ENCODE measurements around the gene UBE2E1.
A peak's percentile ranks its signal among the peaks of the same experiment; 100 is the strongest.

UBE2E1 gene

GRCh38 chr3:23804441-23805209 lies 1.1 kb upstream of the UBE2E1 start:
- Histone ChIP-seq H3K27ac (ENCODE audit: insufficient read depth in 1 of 2, low read depth in 1 of 2, low read length in 2 of 2, poor library complexity in 1 of 2, severe bottlenecking in 2 of 2) (no peak overlapping the region), H3K4me3 (ENCODE audit: control insufficient read depth in 1 of 7, extremely low read depth in 1 of 7, insufficient read depth in 4 of 7, low read depth in 2 of 7, low read length in 6 of 7) (peak overlapping the region in 1 of 7 experiments; percentile 67), H3K36me3 (ENCODE audit: control insufficient read depth in 4 of 4, insufficient read depth in 4 of 4, low read length in 3 of 4) (peaks cover 0 to 14% (median 0%) of the 10 kb centered on the region in 4 experiments), H3K9me3 (ENCODE audit: control extremely low read depth in 1 of 5, control insufficient read depth in 4 of 5, insufficient read depth in 2 of 5, low read depth in 1 of 5, low read length in 4 of 5) (no peaks in the 10 kb centered on the region), H3K27me3 (replicated peaks in 2 of 5; ENCODE audit: control insufficient read depth in 4 of 5, insufficient read depth in 5 of 5, low read length in 4 of 5) (no peaks in the 10 kb centered on the region), H3K4me1 (ENCODE audit: control extremely low read depth in 1 of 4, control insufficient read depth in 4 of 4, insufficient read depth in 4 of 4, low read length in 3 of 4) (peaks cover 12 to 32% (median 30%) of the 10 kb centered on the region in 4 experiments)
- 92% methylated on average over 3 of the region's 8 CpGs for WGBS (ENCODE audit: insufficient coverage)
- ChIA-PET CTCF (no interaction called here), POLR2A (no interaction called here)
- DNase-seq, result no peak

DNA sequence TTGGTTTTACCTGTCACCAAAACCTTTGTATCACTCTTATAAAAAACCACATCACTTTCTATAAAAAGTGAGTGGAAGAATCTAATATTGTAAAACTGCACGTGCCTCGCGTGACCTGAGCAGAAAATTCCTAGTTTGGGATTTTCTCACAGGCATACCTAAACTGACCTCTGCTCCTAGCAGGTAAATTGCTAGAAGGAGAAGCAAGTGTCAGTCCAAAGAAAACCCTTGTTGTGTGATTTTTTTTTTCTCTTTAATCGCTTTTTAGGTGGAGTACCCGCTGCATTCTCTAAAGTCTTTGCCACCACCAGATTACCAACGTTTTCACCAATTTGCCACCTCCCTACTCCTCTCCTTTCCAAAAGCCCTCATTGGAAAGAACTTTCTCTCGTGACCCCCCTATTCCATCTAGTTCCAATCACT lies 534 bp upstream of the UBE2E1 start:
- DNase-seq, result peak in 2 of 3 donors; percentile 45 to 59
- Histone ChIP-seq H3K27ac (ENCODE audit: insufficient read depth in 1 of 2, low read depth in 1 of 2, low read length in 2 of 2, poor library complexity in 1 of 2, severe bottlenecking in 2 of 2) (peak overlapping the region in 1 of 2 experiments; percentile 58), H3K9me3 (ENCODE audit: control extremely low read depth in 1 of 5, control insufficient read depth in 4 of 5, insufficient read depth in 2 of 5, low read depth in 1 of 5, low read length in 4 of 5) (no peaks in the 10 kb centered on the region), H3K4me1 (ENCODE audit: control extremely low read depth in 1 of 4, control insufficient read depth in 4 of 4, insufficient read depth in 4 of 4, low read length in 3 of 4) (peaks cover 16 to 38% (median 36%) of the 10 kb centered on the region in 4 experiments), H3K4me3 (ENCODE audit: control insufficient read depth in 1 of 7, extremely low read depth in 1 of 7, insufficient read depth in 4 of 7, low read depth in 2 of 7, low read length in 6 of 7) (peak overlapping the region; percentile 31 to 87 (median 82)), H3K27me3 (replicated peaks in 2 of 5; ENCODE audit: control insufficient read depth in 4 of 5, insufficient read depth in 5 of 5, low read length in 4 of 5) (no peaks in the 10 kb centered on the region), H3K36me3 (ENCODE audit: control insufficient read depth in 4 of 4, insufficient read depth in 4 of 4, low read length in 3 of 4) (peaks cover 0 to 14% (median 0%) of the 10 kb centered on the region in 4 experiments)
- WGBS (ENCODE audit: insufficient coverage), result 24% methylated on average over 3 of the region's 7 CpGs
- CTCF ChIA-PET, result no interaction called here
- POLR2A ChIA-PET, result no interaction called here

DNA sequence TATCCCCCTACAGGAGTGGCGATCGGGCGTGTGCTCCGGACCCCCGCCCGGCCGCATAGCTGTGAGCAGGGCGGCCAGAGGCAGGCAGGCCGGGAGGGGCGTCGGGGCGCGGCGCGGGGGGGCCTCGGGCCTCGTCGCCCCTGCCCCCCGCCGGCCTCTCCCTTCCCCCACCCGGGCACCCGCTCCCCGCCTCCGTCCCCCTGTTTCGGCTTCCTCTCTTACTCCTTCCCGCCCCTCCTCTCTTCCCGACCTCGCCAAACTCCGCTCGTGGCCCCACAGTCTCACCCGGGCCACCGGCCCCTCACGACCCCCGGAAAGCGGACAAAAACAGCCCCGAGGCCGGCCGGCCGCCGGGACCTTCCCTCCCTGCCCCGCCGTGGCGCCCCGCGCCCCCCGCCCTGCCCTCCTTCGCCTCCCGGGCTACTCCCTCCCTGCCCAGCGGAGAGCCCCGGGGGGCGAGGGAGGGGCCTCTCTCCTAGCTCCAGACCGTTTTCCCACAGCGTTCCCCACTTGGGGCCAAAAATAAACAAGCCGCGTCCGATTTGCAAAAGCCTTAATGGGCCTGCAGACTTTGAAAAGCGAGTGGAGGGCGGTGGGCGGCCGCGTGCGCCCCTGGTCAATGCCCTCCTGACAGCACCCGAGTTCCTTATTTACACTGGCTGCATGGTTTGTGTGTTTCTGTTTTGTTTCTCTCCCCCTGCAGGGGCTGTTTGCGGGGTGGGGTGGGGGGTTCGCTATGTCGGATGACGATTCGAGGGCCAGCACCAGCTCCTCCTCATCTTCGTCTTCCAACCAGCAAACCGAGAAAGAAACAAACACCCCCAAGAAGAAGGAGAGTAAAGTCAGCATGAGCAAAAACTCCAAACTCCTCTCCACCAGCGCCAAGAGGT lies 1.0 kb downstream of the UBE2E1 start:
- peak in 2 of 3 donors; percentile 39 to 56 for DNase-seq
- peak overlapping the region; percentile 40 to 83 for H3K27ac ChIP-seq (ENCODE audit: insufficient read depth in 1 of 2, low read depth in 1 of 2, low read length in 2 of 2, poor library complexity in 1 of 2, severe bottlenecking in 2 of 2)
- H3K36me3 ChIP-seq (ENCODE audit: control insufficient read depth in 4 of 4, insufficient read depth in 4 of 4, low read length in 3 of 4), result peaks cover 0 to 14% (median 0%) of the 10 kb centered on the region in 4 experiments
- no peaks in the 10 kb centered on the region for H3K9me3 ChIP-seq (ENCODE audit: control extremely low read depth in 1 of 5, control insufficient read depth in 4 of 5, insufficient read depth in 2 of 5, low read depth in 1 of 5, low read length in 4 of 5)
- ChIA-PET CTCF (interaction anchor here (0.7 to 3.1 kb wide), 3 partner anchors 10 to 38 kb away, joined by 3 to 8 read pairs (median 4); no protein-coding TSS in a partner anchor), POLR2A (interaction anchor here (0.5 kb wide), 1 partner anchor 148 kb away, joined by 4 read pairs; no protein-coding TSS in a partner anchor)
- 0% methylated on average over 45 of the region's 71 CpGs for WGBS (ENCODE audit: insufficient coverage)
- H3K4me1 ChIP-seq (ENCODE audit: control extremely low read depth in 1 of 4, control insufficient read depth in 4 of 4, insufficient read depth in 4 of 4, low read length in 3 of 4), result peaks cover 16 to 52% (median 46%) of the 10 kb centered on the region in 4 experiments
- H3K4me3 ChIP-seq (ENCODE audit: control insufficient read depth in 1 of 7, extremely low read depth in 1 of 7, insufficient read depth in 4 of 7, low read depth in 2 of 7, low read length in 6 of 7), result peak overlapping the region; percentile 32 to 87 (median 82)
- no peaks in the 10 kb centered on the region for H3K27me3 ChIP-seq (replicated peaks in 2 of 5; ENCODE audit: control insufficient read depth in 4 of 5, insufficient read depth in 5 of 5, low read length in 4 of 5)

- peaks cover 0 to 19% (median 2%) of the 10 kb centered on the region in 4 experiments for H3K36me3 ChIP-seq (ENCODE audit: control insufficient read depth in 4 of 4, insufficient read depth in 4 of 4, low read length in 3 of 4)
- no peaks in the 10 kb centered on the region for H3K27me3 ChIP-seq (replicated peaks in 2 of 5; ENCODE audit: control insufficient read depth in 4 of 5, insufficient read depth in 5 of 5, low read length in 4 of 5)
- peak overlapping the region in 6 of 7 experiments; percentile 75 to 87 (median 82) for H3K4me3 ChIP-seq (ENCODE audit: control insufficient read depth in 1 of 7, extremely low read depth in 1 of 7, insufficient read depth in 4 of 7, low read depth in 2 of 7, low read length in 6 of 7)
- H3K27ac ChIP-seq (ENCODE audit: insufficient read depth in 1 of 2, low read depth in 1 of 2, low read length in 2 of 2, poor library complexity in 1 of 2, severe bottlenecking in 2 of 2), result peak overlapping the region; percentile 40 to 83
- ChIA-PET POLR2A (interaction anchor here (0.5 kb wide), 1 partner anchor 147 kb away, joined by 4 read pairs; no protein-coding TSS in a partner anchor), CTCF (interaction anchor here (0.7 to 3.1 kb wide), 4 partner anchors 10 to 37 kb away, joined by 3 to 8 read pairs (median 4); no protein-coding TSS in a partner anchor)
- H3K9me3 ChIP-seq (ENCODE audit: control extremely low read depth in 1 of 5, control insufficient read depth in 4 of 5, insufficient read depth in 2 of 5, low read depth in 1 of 5, low read length in 4 of 5), result no peaks in the 10 kb centered on the region
- peaks cover 16 to 53% (median 47%) of the 10 kb centered on the region in 4 experiments for H3K4me1 ChIP-seq (ENCODE audit: control extremely low read depth in 1 of 4, control insufficient read depth in 4 of 4, insufficient read depth in 4 of 4, low read length in 3 of 4)
- WGBS (ENCODE audit: insufficient coverage), result 51% methylated on average over 4 of the region's 5 CpGs
- no peak for DNase-seq
Measured at GRCh38 chr3:23807424-23808015, 1.8 kb downstream of the UBE2E1 start.

GRCh38 chr3:23808525-23808924 lies 2.8 kb downstream of the UBE2E1 start:
- Histone ChIP-seq H3K4me1 (ENCODE audit: control extremely low read depth in 1 of 4, control insufficient read depth in 4 of 4, insufficient read depth in 4 of 4, low read length in 3 of 4) (peaks cover 16 to 53% (median 48%) of the 10 kb centered on the region in 4 experiments), H3K27ac (ENCODE audit: insufficient read depth in 1 of 2, low read depth in 1 of 2, low read length in 2 of 2, poor library complexity in 1 of 2, severe bottlenecking in 2 of 2) (peak overlapping the region in 1 of 2 experiments; percentile 8), H3K27me3 (replicated peaks in 2 of 5; ENCODE audit: control insufficient read depth in 4 of 5, insufficient read depth in 5 of 5, low read length in 4 of 5) (no peaks in the 10 kb centered on the region), H3K9me3 (ENCODE audit: control extremely low read depth in 1 of 5, control insufficient read depth in 4 of 5, insufficient read depth in 2 of 5, low read depth in 1 of 5, low read length in 4 of 5) (no peaks in the 10 kb centered on the region), H3K36me3 (ENCODE audit: control insufficient read depth in 4 of 4, insufficient read depth in 4 of 4, low read length in 3 of 4) (peaks cover 0 to 25% (median 2%) of the 10 kb centered on the region in 4 experiments), H3K4me3 (ENCODE audit: control insufficient read depth in 1 of 7, extremely low read depth in 1 of 7, insufficient read depth in 4 of 7, low read depth in 2 of 7, low read length in 6 of 7) (peak overlapping the region in 3 of 7 experiments; percentile 20 to 87 (median 82))
- 24% methylated on average over 2 of the region's 5 CpGs for WGBS (ENCODE audit: insufficient coverage)
- ChIA-PET POLR2A (no interaction called here), CTCF (interaction anchor here (0.7 to 3.1 kb wide), 5 partner anchors 9 to 26 kb away, joined by 3 to 8 read pairs (median 4); no protein-coding TSS in a partner anchor)
- peak in 2 of 3 donors; percentile 55 to 77 for DNase-seq

- H3K27me3 ChIP-seq (replicated peaks in 2 of 5; ENCODE audit: control insufficient read depth in 4 of 5, insufficient read depth in 5 of 5, low read length in 4 of 5), result no peaks in the 10 kb centered on the region
- WGBS (ENCODE audit: insufficient coverage), result no CpG with 5 or more reads among the region's 2 CpGs
- H3K36me3 ChIP-seq (ENCODE audit: control insufficient read depth in 4 of 4, insufficient read depth in 4 of 4, low read length in 3 of 4), result peaks cover 0 to 25% (median 2%) of the 10 kb centered on the region in 4 experiments
- H3K9me3 ChIP-seq (ENCODE audit: control extremely low read depth in 1 of 5, control insufficient read depth in 4 of 5, insufficient read depth in 2 of 5, low read depth in 1 of 5, low read length in 4 of 5), result no peaks in the 10 kb centered on the region
- POLR2A ChIA-PET, result no interaction called here
- peak in 2 of 3 donors; percentile 51 to 68 for DNase-seq
- CTCF ChIA-PET, result interaction anchor here (0.7 to 3.1 kb wide), 6 partner anchors 8 to 25 kb away, joined by 3 to 8 read pairs (median 5); no protein-coding TSS in a partner anchor
- peak overlapping the region in 5 of 7 experiments; percentile 9 to 85 (median 74) for H3K4me3 ChIP-seq (ENCODE audit: control insufficient read depth in 1 of 7, extremely low read depth in 1 of 7, insufficient read depth in 4 of 7, low read depth in 2 of 7, low read length in 6 of 7)
- no peak overlapping the region for H3K27ac ChIP-seq (ENCODE audit: insufficient read depth in 1 of 2, low read depth in 1 of 2, low read length in 2 of 2, poor library complexity in 1 of 2, severe bottlenecking in 2 of 2)
- H3K4me1 ChIP-seq (ENCODE audit: control extremely low read depth in 1 of 4, control insufficient read depth in 4 of 4, insufficient read depth in 4 of 4, low read length in 3 of 4), result peaks cover 16 to 53% (median 49%) of the 10 kb centered on the region in 4 experiments
Measured at GRCh38 chr3:23809294-23809693, 3.5 kb downstream of the UBE2E1 start.

All from common myeloid progenitor, CD34-positive (primary cell).